HG03135 (cell line): ENCODE data around the gene BRD1.
"Not testable (repeated sequence)": the region's sequence is repeated elsewhere in the genome, so short reads cannot be mapped to it uniquely, and the experiment has no call there.

Source experiments
- ATAC-seq: cut with Tn5 transposase; IDR thresholded peaks from one replicate; pipeline ENCODE4 v1.9.1; 2021; ENCODE audit warnings: mild to moderate bottlenecking, moderate library complexity; ENCODE audit not compliant: unreplicated experiment

Gene BRD1

GRCh38 chr22:49827271-49827852 lies 311 bp downstream of the BRD1 start:
- ATAC-seq = no peak

- ATAC-seq = no peak
Observed at GRCh38 chr22:49826603-49827270, 936 bp downstream of the BRD1 start.

- no peak for ATAC-seq
Observed at GRCh38 chr22:49825944-49826602, 1.6 kb downstream of the BRD1 start.

- no peak for ATAC-seq
Observed at GRCh38 chr22:49825436-49825835, 2.2 kb downstream of the BRD1 start.

- no peak for ATAC-seq
Observed at GRCh38 chr22:49824936-49825335, 2.7 kb downstream of the BRD1 start.

- ATAC-seq = no peak
Observed at GRCh38 chr22:49824185-49824925, 3.3 kb downstream of the BRD1 start.

GRCh38 chr22:49823289-49824045 lies 4.2 kb downstream of the BRD1 start:
- ATAC-seq = no peak

- ATAC-seq = not testable (repeated sequence)
Observed at GRCh38 chr22:49821741-49822140, 5.9 kb downstream of the BRD1 start.

- no peak for ATAC-seq
Observed at GRCh38 chr22:49820984-49821383, 6.7 kb downstream of the BRD1 start.

- no peak for ATAC-seq
Observed at GRCh38 chr22:49817359-49817758, 10.3 kb downstream of the BRD1 start.

- no peak for ATAC-seq
Observed at GRCh38 chr22:49815641-49816091, 12.0 kb downstream of the BRD1 start.

- no peak for ATAC-seq
Observed at GRCh38 chr22:49814856-49815255, 12.8 kb downstream of the BRD1 start.

GRCh38 chr22:49814164-49814686 lies 13.4 kb downstream of the BRD1 start:
- no peak for ATAC-seq

- ATAC-seq = no peak
Observed at GRCh38 chr22:49812838-49813237, 14.8 kb downstream of the BRD1 start.

GRCh38 chr22:49811020-49811791 lies 16.5 kb downstream of the BRD1 start:
- ATAC-seq = no peak

- no peak for ATAC-seq
Observed at GRCh38 chr22:49810363-49811019, 17.2 kb downstream of the BRD1 start.

- ATAC-seq = no peak
Observed at GRCh38 chr22:49807780-49808708, 19.6 kb downstream of the BRD1 start.

- no peak for ATAC-seq
Observed at GRCh38 chr22:49807129-49807528, 20.5 kb downstream of the BRD1 start.
